Measurements from ENCODE around the gene HLA-DRA.

Gene HLA-DRA

DNA sequence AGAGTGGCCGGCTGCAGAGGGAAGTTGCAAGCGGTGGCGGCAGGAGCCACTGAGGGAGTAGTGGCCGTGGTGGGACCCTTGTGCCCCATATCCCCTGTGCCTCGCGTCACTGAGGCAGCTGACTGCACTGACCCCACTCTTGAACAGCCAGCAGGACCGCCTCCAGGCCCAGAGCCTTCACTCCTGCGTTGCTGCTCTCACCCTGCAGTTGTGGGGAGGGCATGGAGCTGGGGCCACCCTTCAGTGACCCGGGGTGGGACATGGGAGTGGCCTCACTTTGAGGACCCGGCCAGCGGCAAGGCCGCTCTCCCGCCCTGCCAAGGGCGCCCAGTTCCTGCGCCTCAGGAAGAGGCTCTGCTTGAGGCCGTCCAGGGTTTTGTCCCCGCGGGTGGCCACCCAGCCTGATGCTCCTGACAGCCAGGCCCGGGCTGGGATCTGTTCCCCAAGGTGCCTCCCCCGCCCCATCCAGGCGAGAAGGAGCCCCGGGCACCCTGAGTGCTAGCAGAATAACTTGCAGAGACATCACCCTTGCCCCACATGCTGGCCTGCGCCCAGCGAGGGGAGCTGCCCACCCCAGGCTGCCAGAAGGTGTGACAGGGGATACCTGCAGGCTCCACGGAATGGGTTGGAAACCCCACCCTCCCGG, 44.4 kb downstream of the HLA-DRA start:
- no peak for DNase-seq

DNA sequence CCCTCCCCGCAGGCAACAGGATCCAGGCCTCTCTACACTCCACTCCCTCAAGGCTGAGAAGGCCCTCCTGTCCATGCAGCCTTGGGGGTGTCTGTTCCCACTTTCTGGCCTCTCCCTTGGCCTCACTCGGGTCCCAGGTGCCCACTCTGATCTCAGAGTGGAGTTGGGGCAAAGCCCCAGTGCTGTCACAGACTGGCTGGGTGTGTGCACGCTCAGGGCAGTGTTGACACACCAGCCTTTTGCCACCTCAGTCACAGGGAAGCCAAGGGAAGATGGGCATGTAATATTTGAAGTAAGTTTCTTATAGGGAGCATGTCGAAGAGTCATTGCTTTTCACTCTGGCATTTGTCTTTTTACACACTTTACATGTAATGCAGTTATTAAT, 44.9 kb downstream of the HLA-DRA start:
- DNase-seq: no peak

- no peak for DNase-seq
Observed at GRCh38 chr6:32488083-32488482, 48.4 kb downstream of the HLA-DRA start.

DNA sequence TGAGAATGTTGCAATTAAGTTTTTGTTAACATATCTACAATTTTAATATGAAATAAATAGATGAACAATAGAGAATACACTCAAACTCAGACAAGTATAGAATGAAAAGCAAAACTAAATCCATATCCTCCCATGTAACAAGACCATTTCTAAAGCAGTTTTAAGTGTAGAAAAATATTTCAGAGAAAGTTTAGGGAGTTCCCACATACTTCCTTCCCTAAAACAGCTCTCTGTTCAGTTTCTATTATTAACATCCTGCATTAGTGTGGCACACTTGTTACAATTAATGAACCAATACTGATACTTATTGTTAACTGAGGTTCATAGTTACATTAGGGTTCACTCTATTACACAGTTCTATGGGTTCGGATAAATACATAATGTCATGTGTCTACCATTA, 52.0 kb downstream of the HLA-DRA start:
- DNase-seq: no peak

DNA sequence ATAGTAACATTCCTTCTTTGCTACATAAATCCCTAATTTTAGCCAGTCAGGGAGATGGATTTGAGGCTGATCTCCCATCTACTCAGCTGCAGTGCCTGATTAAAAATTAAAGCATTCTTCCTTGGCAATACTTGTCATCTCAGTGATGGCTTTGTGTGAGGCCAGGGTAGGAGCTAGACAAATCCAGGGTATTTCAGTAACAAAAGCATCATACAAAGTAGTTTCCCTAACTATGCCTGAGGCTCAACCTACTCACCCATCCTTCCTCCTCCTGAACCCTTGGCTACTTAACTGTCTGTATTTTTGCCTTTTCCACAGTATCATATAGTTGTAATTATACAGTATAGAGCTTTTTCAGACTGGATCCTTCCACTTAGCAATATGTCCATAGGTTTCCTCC, 52.7 kb downstream of the HLA-DRA start:
- DNase-seq: no peak
